Astrocyte (in vitro differentiated cells and primary cell): ENCODE results near the gene RAD54L. TPM values are rescaled to one million over a fixed set of nuclear protein-coding genes. Genes with fewer than 3 reads are reported as not detected.

Experiments
- DNase-seq: peaks from one replicate; pipeline ENCODE4 v3.0.0-alpha.2; 2010; ENCODE audit warnings: low read depth
- FAIRE-seq: peaks from 2 replicates; lab custom pipeline; 2011; peaks lifted over from hg19 to GRCh38; lab: Jason Lieb, UNC
- H2AFZ ChIP-seq: 2 replicates; pipeline ENCODE4 v1.6.0; 2012; ENCODE audit warnings: low read depth, low read length, inconsistent platforms
- H3K27ac ChIP-seq: 2 replicates; pipeline ENCODE4 v1.5.1; 2011; ENCODE audit warnings: low read depth, low read length, inconsistent platforms
- H3K27me3 ChIP-seq: 2 replicates; pipeline ENCODE4 v1.6.0; 2011; ENCODE audit warnings: low read length, inconsistent platforms; ENCODE audit not compliant: insufficient read depth
- H3K36me3 ChIP-seq: 2 replicates; pipeline ENCODE4 v1.5.1; 2011; ENCODE audit warnings: low read length, inconsistent platforms; ENCODE audit not compliant: insufficient read depth
- H3K4me1 ChIP-seq: 2 replicates; pipeline ENCODE4 v1.5.1; 2011; ENCODE audit warnings: low read length, inconsistent platforms; ENCODE audit not compliant: insufficient read depth
- H3K4me2 ChIP-seq: 2 replicates; pipeline ENCODE4 v1.6.0; 2012; ENCODE audit warnings: low read length, inconsistent platforms
- H3K4me3 ChIP-seq: 2 replicates; pipeline ENCODE4 v1.5.1; 2011; ENCODE audit warnings: low read depth, mild to moderate bottlenecking, low read length, inconsistent platforms; ENCODE audit not compliant: insufficient read depth
- H3K79me2 ChIP-seq: 2 replicates; pipeline ENCODE4 v1.6.0; 2012; ENCODE audit warnings: mild to moderate bottlenecking, low read length, inconsistent platforms; ENCODE audit not compliant: insufficient read depth
- H3K9ac ChIP-seq: 2 replicates; pipeline ENCODE4 v1.6.0; 2012; ENCODE audit warnings: mild to moderate bottlenecking, low read length, inconsistent platforms
- H3K9me3 ChIP-seq: 2 replicates; pipeline ENCODE4 v1.5.1; 2012; ENCODE audit warnings: low read depth, mild to moderate bottlenecking, low read length, inconsistent platforms; ENCODE audit not compliant: insufficient read depth
- H4K20me1 ChIP-seq: 2 replicates; pipeline ENCODE4 v1.6.0; 2012; ENCODE audit warnings: low read length, inconsistent platforms; ENCODE audit not compliant: insufficient read depth
- H3K27ac Mint-ChIP-seq: one replicate; pipeline ENCODE4 v1.8.0; 2021; ENCODE audit warnings: mild to moderate bottlenecking, mixed read lengths; ENCODE audit not compliant: unreplicated experiment
- H3K27me3 Mint-ChIP-seq: one replicate; pipeline ENCODE4 v1.8.0; 2021; ENCODE audit warnings: low read depth, mixed read lengths; ENCODE audit not compliant: unreplicated experiment
- H3K36me3 Mint-ChIP-seq: one replicate; pipeline ENCODE4 v1.8.0; 2021; ENCODE audit warnings: low read depth, mixed read lengths; ENCODE audit not compliant: unreplicated experiment
- H3K4me1 Mint-ChIP-seq: one replicate; pipeline ENCODE4 v1.8.0; 2021; ENCODE audit warnings: low read depth, mixed read lengths; ENCODE audit not compliant: unreplicated experiment
- H3K4me3 Mint-ChIP-seq: one replicate; pipeline ENCODE4 v1.8.0; 2021; ENCODE audit warnings: mild to moderate bottlenecking, moderate library complexity, mixed read lengths; ENCODE audit not compliant: unreplicated experiment
- H3K9me3 Mint-ChIP-seq: one replicate; pipeline ENCODE4 v1.8.0; 2021; ENCODE audit warnings: mild to moderate bottlenecking, mixed read lengths; ENCODE audit not compliant: unreplicated experiment
- CTCF ChIP-seq: IDR thresholded peaks from 2 replicates; pipeline ENCODE4 v1.5.1; 2011; ENCODE audit warnings: low read depth, mild to moderate bottlenecking, inconsistent platforms, low read length, moderate library complexity; ENCODE audit not compliant: insufficient read depth
- EZH2 ChIP-seq: IDR thresholded peaks from 2 replicates; pipeline ENCODE4 v1.6.1; 2012; ENCODE audit warnings: mild to moderate bottlenecking, low read length, inconsistent platforms; ENCODE audit not compliant: insufficient read depth
- total RNA-seq: library from RNA; stranded (reverse); gene quantifications from 2 replicates; pipeline ENCODE4 v1.2.1, GENCODE V29; 2021

Gene RAD54L
- total RNA-seq, 1 donor from 2014 or later = 2.4 TPM

GRCh38 chr1:46246548-46247435, 771 bp upstream of the RAD54L start:
- Histone ChIP-seq H3K9ac (peak overlapping the region; percentile 88), H3K9me3 (no peaks in the 10 kb centered on the region), H3K27me3 (no peaks in the 10 kb centered on the region), H3K4me3 (peak overlapping the region; percentile 75), H3K27ac (peak overlapping the region; percentile 81), H3K4me1 (peaks cover 17% of the 10 kb centered on the region), H2AFZ (peak overlapping the region; percentile 87), H3K36me3 (peaks cover 3% of the 10 kb centered on the region), H3K4me2 (peak overlapping the region; percentile 96), H3K79me2 (peaks cover 20% of the 10 kb centered on the region), H4K20me1 (no peaks in the 10 kb centered on the region)
- peak; percentile 54 for DNase-seq
- TF ChIP-seq CTCF (no peak), EZH2 (no peak)
- H3K27ac Mint-ChIP-seq = peak overlapping the region; percentile 93
- no peaks in the 10 kb centered on the region for H3K27me3 Mint-ChIP-seq
- H3K9me3 Mint-ChIP-seq = no peaks in the 10 kb centered on the region
- FAIRE-seq = no peak
- no peaks in the 10 kb centered on the region for H3K4me1 Mint-ChIP-seq
- H3K36me3 Mint-ChIP-seq = no peaks in the 10 kb centered on the region
- H3K4me3 Mint-ChIP-seq = peak overlapping the region; percentile 91

DNA sequence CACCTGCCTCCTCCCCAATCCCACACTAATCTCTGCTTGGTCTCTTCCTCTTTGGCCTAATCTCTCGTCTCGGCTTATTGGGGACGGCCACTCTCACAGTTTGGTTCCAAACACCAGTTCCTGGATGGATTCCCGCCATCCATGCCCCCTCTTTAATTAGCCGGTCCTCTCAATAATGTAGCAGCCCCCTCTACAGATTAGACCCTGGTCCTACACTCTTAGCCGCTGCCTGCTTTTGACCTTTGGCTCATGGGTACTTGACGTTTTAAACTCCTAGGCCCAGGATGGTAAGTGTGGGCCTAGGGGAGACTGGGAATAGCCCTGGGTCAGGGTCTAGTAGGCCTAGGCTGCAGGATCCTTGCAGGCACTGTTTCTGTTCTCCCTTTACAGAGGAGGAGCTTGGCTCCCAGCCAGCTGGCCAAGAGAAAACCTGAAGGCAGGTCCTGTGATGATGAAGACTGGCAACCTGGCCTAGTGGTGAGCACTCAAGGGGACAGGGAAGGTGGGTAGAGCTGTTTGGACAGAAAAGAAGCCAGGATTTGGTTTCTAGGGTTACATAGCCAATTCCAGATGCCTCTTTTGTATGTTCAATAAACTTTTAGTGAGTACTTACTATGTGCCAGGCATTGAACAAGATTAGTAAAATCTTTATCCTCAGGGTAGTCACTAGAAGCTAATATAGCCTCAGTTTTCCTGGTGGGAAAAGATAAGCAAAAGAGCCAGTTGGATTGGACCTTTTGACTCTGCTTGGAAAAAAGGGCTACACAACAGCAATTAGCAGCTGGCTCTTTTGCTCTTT, 758 bp downstream of the RAD54L start:
- no peaks in the 10 kb centered on the region for H3K9me3 ChIP-seq
- H3K27me3 ChIP-seq = no peaks in the 10 kb centered on the region
- H3K4me2 ChIP-seq = peak overlapping the region; percentile 94
- peak overlapping the region; percentile 82 for H3K9ac ChIP-seq
- H2AFZ ChIP-seq = peak overlapping the region; percentile 93
- peak overlapping the region; percentile 88 for H3K4me3 Mint-ChIP-seq
- peaks cover 17% of the 10 kb centered on the region for H3K4me1 ChIP-seq
- H3K27ac Mint-ChIP-seq = no peak overlapping the region
- no peak for DNase-seq
- peak overlapping the region; percentile 81 for H3K27ac ChIP-seq
- no peaks in the 10 kb centered on the region for H4K20me1 ChIP-seq
- H3K27me3 Mint-ChIP-seq = no peaks in the 10 kb centered on the region
- no peaks in the 10 kb centered on the region for H3K4me1 Mint-ChIP-seq
- peaks cover 20% of the 10 kb centered on the region for H3K79me2 ChIP-seq
- FAIRE-seq = no peak
- peaks cover 3% of the 10 kb centered on the region for H3K36me3 ChIP-seq
- H3K4me3 ChIP-seq = peak overlapping the region; percentile 98
- H3K9me3 Mint-ChIP-seq = no peaks in the 10 kb centered on the region
- TF ChIP-seq EZH2 = no peak
- no peak for TF ChIP-seq CTCF
- H3K36me3 Mint-ChIP-seq = no peaks in the 10 kb centered on the region
